Esophagus muscularis mucosa (tissue), 4 donors: ENCODE data around the gene PPME1. TPM values are rescaled to one million over a fixed set of nuclear protein-coding genes. Genes with fewer than 3 reads are reported as not detected.

Source experiments
- DNase-seq: peaks from one replicate; pipeline ENCODE4 v3.0.0-alpha.2; 2017; ENCODE audit errors: extremely low spot score
- H3K27ac ChIP-seq, 4 donors: fragments of 200-600 bp; sonication (generic); replicated peaks in 1 of 4; 1 replicate in 3 of 4; 2 replicates in 1 of 4; pipeline ENCODE4 v1.5.1; 2016 to 2019; ENCODE audit warnings: mild to moderate bottlenecking in 1 of 4
- H3K27me3 ChIP-seq, 4 donors: fragments of 200-600 bp; sonication (generic); one replicate each; pipeline versions ENCODE4 v1.5.1 to v1.6.0; 2016 to 2019
- H3K36me3 ChIP-seq, 4 donors: fragments of 200-600 bp; sonication (generic); one replicate each; pipeline ENCODE4 v1.5.1; 2016 to 2019
- H3K4me1 ChIP-seq, 4 donors: fragments of 200-600 bp; sonication (generic); one replicate each; pipeline ENCODE4 v1.5.1; 2016 to 2019
- H3K4me3 ChIP-seq, 4 donors: fragments of 200-600 bp; sonication (generic); 1 replicate in 2 of 4; 2 replicates in 2 of 4; pipeline ENCODE4 v1.5.1; 2016 to 2019; ENCODE audit warnings: mild to moderate bottlenecking in 4 of 4, moderate library complexity in 1 of 4
- H3K9me3 ChIP-seq, 4 donors: fragments of 200-600 bp; sonication (generic); 1 replicate in 3 of 4; 2 replicates in 1 of 4; pipeline ENCODE4 v1.5.1; 2016 to 2019
- EP300 ChIP-seq: sonication (generic); formaldehyde crosslinking; IDR thresholded peaks from one replicate; pipeline ENCODE4 v1.6.1; 2017; ENCODE audit warnings: antibody characterized with exemption
- POLR2A ChIP-seq: fragments of 450-650 bp; IDR thresholded peaks from one replicate; pipeline ENCODE4 v1.6.1; 2017; ENCODE audit warnings: antibody characterized with exemption, moderate library complexity, mild to moderate bottlenecking, low read depth
- POLR2AphosphoS5 ChIP-seq, 2 donors: sonication (generic); formaldehyde crosslinking; IDR thresholded peaks; one replicate each; pipeline ENCODE4 v1.6.1; 2017; ENCODE audit warnings: antibody characterized with exemption in 2 of 2
- WGBS: methylation state at CpG from one replicate; pipeline ENCODE4 v1.1.5; 2018; 5-methylcytosine and 5-hydroxymethylcytosine counted together
- intact Hi-C: fragments of 100-400 bp; cut with DNase I; formaldehyde crosslinking; loops from one replicate; pipeline ENCODE4 v1.15.1; 2023
- total RNA-seq, 4 donors: library from RNA; depleted of rRNA; stranded (reverse); fragments of >200 nt; gene quantifications; one replicate each; pipeline versions ENCODE4 v1.1.0 to v1.2.1, GENCODE V29; 2016
- TF ChIP-seq, protein P1 (sequence below), 3 experiments: fragments of 200-600 bp in 2 of 3; fragments of 450-650 bp in 1 of 3; sonication (generic) in 2 of 3; IDR thresholded peaks; one replicate each; pipeline ENCODE4 v1.5.1; 2017 to 2019; ENCODE audit warnings: antibody characterized with exemption in 3 of 3, mild to moderate bottlenecking in 2 of 3, moderate library complexity in 1 of 3

PPME1 gene
- total RNA-seq, 4 donors from 2014 or later: 25.3 to 45.2 (median 31.0) TPM

DNA sequence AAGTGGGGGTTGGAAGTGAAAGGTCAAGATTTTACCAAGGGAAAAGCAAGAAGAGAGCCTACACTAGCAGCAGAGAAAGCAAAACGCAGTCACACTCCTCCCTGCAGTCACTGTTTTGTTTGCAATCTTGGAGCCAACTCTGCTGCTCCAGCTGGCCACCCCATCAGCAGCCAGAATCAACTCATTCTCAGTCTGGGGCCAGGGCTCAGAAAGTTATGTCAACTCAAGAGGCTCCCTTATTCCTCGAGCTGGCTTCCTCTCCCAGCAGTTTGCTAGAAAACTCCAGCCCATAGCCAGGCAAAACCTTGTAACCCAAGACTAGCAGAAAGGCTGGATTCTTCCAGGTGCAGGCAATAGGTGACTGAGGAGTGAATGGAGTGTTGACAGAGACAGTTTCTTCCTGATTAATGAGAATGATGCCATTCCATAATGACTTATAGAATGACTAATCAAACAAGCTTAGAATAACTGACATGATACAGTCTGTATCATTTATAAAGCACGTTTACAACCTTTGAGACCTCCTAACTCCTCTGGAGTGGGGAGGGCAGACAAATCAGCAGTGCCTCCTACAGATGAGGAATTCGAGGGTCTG, 87.0 kb downstream of the PPME1 start:
- Histone ChIP-seq H3K9me3 (no peaks in the 10 kb centered on the region), H3K27ac (no peak overlapping the region), H3K36me3 (peaks cover 10 to 23% (median 22%) of the 10 kb centered on the region in 4 donors), H3K4me1 (peaks cover 0 to 24% (median 18%) of the 10 kb centered on the region in 4 donors), H3K4me3 (no peak overlapping the region), H3K27me3 (no peaks in the 10 kb centered on the region)
- TF ChIP-seq POLR2A (no peak), EP300 (no peak), POLR2AphosphoS5 (IDR thresholded peaks at IDR 0.05) (peak; percentile 11 to 40)
- TF ChIP-seq, protein P1, sequence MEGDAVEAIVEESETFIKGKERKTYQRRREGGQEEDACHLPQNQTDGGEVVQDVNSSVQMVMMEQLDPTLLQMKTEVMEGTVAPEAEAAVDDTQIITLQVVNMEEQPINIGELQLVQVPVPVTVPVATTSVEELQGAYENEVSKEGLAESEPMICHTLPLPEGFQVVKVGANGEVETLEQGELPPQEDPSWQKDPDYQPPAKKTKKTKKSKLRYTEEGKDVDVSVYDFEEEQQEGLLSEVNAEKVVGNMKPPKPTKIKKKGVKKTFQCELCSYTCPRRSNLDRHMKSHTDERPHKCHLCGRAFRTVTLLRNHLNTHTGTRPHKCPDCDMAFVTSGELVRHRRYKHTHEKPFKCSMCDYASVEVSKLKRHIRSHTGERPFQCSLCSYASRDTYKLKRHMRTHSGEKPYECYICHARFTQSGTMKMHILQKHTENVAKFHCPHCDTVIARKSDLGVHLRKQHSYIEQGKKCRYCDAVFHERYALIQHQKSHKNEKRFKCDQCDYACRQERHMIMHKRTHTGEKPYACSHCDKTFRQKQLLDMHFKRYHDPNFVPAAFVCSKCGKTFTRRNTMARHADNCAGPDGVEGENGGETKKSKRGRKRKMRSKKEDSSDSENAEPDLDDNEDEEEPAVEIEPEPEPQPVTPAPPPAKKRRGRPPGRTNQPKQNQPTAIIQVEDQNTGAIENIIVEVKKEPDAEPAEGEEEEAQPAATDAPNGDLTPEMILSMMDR (IDR thresholded peaks at IDR 0.05): no peak
- DNase-seq: peak; percentile 91
- WGBS: 37% methylated on average over 3 of the region's 4 CpGs
- intact Hi-C loops: loop anchor here (2.0 to 10.0 kb wide), 2 partner anchors 61 to 317 kb away; no protein-coding TSS in a partner anchor

DNA sequence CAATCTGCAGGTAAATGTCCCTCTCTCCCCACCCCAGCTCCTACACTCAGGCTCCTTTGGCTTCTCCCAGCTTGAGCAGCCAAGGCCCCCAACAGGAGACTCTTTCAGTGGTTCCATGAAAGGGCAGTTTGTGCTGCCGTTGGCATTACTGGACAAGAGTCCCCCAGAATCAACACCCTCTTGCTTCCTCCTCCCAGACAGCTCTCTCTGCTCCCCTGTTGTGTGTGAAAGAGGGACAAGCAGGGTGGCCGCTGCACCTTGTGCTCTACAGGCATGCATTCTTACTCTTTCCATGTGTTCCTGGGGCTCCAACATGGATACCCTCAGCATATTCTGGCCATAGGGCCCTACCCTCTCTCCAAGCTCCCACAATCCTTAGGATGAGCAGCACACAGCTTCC, 91.6 kb downstream of the PPME1 start:
- 100% methylated on average over 2 of the region's 2 CpGs for WGBS
- no peak for TF ChIP-seq POLR2A
- TF ChIP-seq POLR2AphosphoS5 (IDR thresholded peaks at IDR 0.05): no peak
- no peak for TF ChIP-seq EP300
- TF ChIP-seq, protein P1 (IDR thresholded peaks at IDR 0.05): no peak
- Histone ChIP-seq H3K9me3 (no peaks in the 10 kb centered on the region), H3K4me1 (peaks cover 0 to 10% (median 9%) of the 10 kb centered on the region in 4 donors), H3K36me3 (no peaks in the 10 kb centered on the region), H3K4me3 (no peak overlapping the region), H3K27me3 (no peaks in the 10 kb centered on the region), H3K27ac (no peak overlapping the region)
- DNase-seq: peak; percentile 79
- intact Hi-C loops: no loop called here

DNA sequence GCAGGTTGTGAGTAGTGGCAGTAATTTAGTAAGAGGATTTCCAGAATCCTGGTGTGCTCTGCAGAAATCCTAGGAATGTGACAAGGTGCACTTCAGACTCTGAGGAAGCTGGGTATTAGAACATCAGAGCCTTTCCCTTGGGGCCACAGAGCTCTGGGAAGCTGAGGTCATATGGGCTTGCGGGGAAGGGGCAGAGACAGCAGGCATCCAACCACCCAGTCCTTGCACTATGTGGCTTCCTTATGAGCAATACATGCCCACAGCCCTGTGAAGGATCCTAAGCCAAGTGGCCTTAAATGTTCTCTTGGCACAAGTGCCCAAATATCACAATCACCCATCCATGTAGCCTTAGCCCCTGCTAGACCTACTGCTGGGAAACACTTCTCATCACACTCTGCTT, 94.2 kb downstream of the PPME1 start:
- WGBS: 88% methylated on average over 1 of the region's 1 CpG
- Histone ChIP-seq H3K9me3 (no peaks in the 10 kb centered on the region), H3K4me3 (no peak overlapping the region), H3K36me3 (no peaks in the 10 kb centered on the region), H3K4me1 (no peaks in the 10 kb centered on the region), H3K27ac (no peak overlapping the region), H3K27me3 (no peaks in the 10 kb centered on the region)
- DNase-seq: peak; percentile 80
- intact Hi-C loops: no loop called here
- TF ChIP-seq POLR2AphosphoS5 (IDR thresholded peaks at IDR 0.05): no peak
- no peak for TF ChIP-seq EP300
- TF ChIP-seq POLR2A: no peak
- TF ChIP-seq, protein P1 (IDR thresholded peaks at IDR 0.05): no peak

DNA sequence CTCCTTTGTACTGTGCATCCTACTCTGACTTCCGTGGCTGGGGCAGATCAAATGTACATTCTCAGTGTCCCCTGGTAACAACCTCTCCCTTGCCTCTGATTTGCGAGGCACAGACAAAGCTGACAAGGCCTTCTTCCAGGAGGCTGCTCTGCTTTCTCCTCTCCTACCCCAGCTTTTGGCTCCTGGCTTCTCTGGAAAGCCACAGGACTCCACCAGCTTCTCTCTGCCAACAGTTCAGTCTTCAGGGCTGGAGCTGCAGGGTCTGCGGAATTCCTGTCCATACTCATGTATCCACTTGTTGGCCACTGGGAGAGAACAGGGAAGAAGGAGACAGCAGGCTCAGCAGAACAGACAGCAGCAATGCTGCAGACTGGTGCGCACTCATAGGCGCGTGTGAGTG, 95.9 kb downstream of the PPME1 start:
- Histone ChIP-seq H3K27ac (no peak overlapping the region), H3K9me3 (no peaks in the 10 kb centered on the region), H3K4me1 (no peaks in the 10 kb centered on the region), H3K36me3 (no peaks in the 10 kb centered on the region), H3K27me3 (no peaks in the 10 kb centered on the region), H3K4me3 (no peak overlapping the region)
- intact Hi-C loops: no loop called here
- no peak for DNase-seq
- WGBS: 90% methylated on average over 6 of the region's 6 CpGs
- TF ChIP-seq POLR2AphosphoS5 (IDR thresholded peaks at IDR 0.05) (no peak), POLR2A (no peak), EP300 (no peak)
- TF ChIP-seq, protein P1 (IDR thresholded peaks at IDR 0.05): no peak

DNA sequence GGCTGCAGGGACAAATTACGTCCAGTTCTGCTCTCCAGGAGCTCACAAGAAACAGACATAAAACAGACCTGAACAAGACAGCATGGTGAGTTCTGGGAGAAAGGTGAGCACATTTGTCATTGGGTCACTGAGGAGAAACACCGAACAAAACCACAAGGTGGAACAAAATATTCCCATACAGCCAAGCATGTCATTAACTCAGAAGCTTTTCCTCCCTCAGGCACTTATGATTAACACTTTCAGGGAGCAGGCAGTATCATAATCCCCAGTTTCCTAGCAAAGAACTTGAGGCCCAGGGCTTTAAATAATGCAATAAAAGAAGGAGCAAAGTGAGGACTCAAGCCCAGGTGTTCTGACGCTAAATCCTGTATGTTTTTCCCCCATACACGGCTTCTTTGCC, 97.4 kb downstream of the PPME1 start:
- Histone ChIP-seq H3K9me3 (no peaks in the 10 kb centered on the region), H3K27ac (no peak overlapping the region), H3K4me3 (no peak overlapping the region), H3K36me3 (no peaks in the 10 kb centered on the region), H3K27me3 (no peaks in the 10 kb centered on the region), H3K4me1 (no peaks in the 10 kb centered on the region)
- DNase-seq: no peak
- whole genome bisulfite sequencing: 90% methylated on average over 4 of the region's 4 CpGs
- TF ChIP-seq EP300 (no peak), POLR2A (no peak)
- intact Hi-C loops: no loop called here
